CD4-positive, alpha-beta T cell treated with Interleukin-15 for 4 hours (primary cell): ENCODE results near the gene DAND5.
A peak's percentile ranks its signal among the peaks of the same experiment; 100 is the strongest.

Source experiments
- DNase-seq: peaks from one replicate; pipeline ENCODE4 v3.0.0-alpha.2; 2020; ENCODE audit warnings: low spot score

The DAND5 gene

GRCh38 chr19:12969292-12969988, at the start of gene DAND5:
Gene DAND5 (plus strand): TSS chr19:12969576. CDS start chr19:12969661, 85 bp downstream.
- no peak for DNase-seq

DNA sequence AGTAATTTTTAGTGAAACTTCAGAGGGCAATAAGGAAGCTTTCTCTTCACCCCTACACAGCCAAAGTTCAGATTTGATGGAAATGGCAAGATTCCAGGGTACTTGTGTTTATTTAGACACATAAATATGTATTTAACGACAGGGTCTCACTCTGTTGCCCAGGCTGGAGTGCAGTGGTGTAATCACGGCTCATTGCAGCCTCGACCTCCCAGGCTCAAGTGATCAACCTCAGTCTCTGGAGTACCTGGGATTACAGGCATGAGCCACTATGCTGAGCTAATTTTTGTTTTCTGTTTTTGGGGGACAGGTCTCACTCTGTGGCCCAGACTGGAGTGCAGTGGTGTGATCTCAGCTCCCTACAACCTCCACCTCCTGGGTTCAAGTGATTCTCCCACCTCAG, 48.3 kb upstream of the DAND5 start:
- no peak for DNase-seq

GRCh38 chr19:12922959-12923358, 46.4 kb upstream of the DAND5 start:
- no peak for DNase-seq

- DNase-seq, result no peak
These were observed 44.6 kb upstream of the DAND5 start for GRCh38 chr19:12924621-12925310.

- DNase-seq, result no peak
These were observed 39.3 kb upstream of the DAND5 start for GRCh38 chr19:12930002-12930645.

- no peak for DNase-seq
These were observed 36.7 kb upstream of the DAND5 start for GRCh38 chr19:12932392-12933286.

DNA sequence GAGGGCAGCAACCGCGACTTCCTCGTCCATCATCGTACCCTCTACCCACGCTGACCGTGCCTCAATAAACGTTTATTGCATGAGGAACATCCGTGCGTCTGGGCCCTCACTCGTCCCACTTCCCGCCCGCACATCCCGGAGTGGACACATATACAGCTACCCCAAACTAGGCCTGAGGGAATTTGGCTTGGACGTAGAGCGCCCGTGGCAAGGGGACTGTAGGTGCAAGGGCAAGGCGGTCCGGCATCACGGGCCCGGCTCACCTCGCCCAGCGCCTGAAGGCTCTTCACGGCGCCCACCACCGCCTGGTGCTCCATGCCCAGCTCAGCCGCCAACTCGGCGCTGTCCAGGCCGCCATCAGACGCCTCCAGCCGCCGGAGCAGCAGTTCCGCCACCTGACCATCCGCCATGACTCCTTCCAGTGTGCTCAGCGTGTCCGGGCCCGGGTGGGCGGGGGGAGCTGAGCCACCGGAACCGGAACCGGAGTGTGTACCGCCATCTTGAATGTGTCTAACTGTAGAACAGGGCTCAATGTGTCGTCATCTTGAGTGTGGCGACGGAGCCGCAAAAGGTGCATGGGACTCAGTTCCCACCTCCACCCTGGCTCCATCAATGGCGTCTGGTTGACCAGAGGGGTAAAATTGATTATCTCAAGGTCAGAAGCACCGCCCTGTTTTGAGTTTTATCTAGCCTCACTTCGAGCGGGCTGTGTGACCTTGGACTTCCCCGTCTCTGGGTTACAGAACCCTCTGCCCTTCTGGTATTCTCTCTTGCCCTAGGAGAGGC, 35.9 kb upstream of the DAND5 start, which contains the start of gene FARSA:
Gene FARSA (minus strand): TSS at position 425 of the 786 bp plus-strand sequence. CDS start 15 bp downstream, at position 410.
- peak; percentile 89 for DNase-seq

- DNase-seq, result no peak
These were observed 34.3 kb upstream of the DAND5 start for GRCh38 chr19:12935071-12935470.

DNA sequence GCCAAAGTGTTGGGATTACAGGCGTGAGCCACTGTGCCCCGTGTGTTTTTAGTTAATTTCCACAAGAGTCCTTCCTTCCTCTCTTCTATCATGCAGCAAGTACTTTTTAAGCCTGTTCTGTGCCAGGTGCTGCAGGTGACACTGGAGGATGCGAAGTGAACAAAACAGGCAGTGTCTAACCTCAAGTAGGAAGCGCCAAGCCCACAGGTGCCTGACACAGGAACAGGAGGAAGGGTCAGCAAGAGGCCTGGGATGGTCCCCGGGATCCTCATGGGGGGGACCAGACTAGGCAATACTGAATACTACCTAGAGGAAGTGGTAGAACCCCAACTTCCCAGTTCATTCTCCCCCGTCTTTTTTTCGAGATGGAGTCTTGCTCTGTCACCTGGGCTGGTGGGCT, 32.8 kb upstream of the DAND5 start:
- DNase-seq, result no peak

- DNase-seq, result no peak
These were observed 32.1 kb upstream of the DAND5 start for GRCh38 chr19:12937093-12937926.

DNA sequence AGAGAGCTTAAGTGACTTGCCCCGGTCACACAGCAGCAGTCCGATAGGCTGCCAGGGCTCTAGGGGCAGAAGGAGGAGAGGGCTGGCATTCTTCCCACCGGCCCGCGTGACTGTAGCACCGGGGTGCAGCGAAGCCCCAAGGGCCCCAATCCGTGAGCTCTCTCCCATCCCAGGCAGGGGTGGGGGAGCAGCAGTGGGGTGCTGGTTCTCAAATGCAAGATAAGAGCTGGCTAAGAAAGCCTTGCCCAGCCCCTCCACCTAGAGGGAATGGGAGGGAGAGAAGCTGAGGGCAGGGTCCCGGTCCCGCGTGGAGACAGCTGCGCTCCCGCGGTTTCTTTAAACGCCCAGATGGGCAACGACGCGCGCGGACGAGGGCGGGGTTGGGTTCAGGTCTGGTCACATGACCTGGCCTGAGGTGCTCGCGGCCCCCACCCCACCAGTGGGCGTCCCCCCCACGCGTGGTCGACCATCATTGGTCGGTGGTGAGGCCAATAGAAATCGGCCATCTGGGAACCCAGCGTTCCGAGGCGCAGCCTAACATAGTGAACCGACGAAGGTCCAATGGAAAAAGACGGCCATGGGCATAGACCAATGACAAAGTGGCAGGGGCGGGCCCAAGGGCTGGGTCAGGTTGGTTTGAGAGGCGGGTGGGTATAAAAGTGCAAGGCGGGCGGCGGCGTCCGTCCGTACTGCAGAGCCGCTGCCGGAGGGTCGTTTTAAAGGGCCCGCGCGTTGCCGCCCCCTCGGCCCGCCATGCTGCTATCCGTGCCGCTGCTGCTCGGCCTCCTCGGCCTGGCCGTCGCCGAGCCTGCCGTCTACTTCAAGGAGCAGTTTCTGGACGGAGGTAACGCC, 31.2 kb upstream of the DAND5 start, which contains the start of gene CALR:
Gene CALR (plus strand): TSS at position 683 of the 852 bp plus-strand sequence. CDS start 71 bp downstream, at position 754.
- peak; percentile 100 for DNase-seq

GRCh38 chr19:12938779-12939601, 30.4 kb upstream of the DAND5 start:
- peak; percentile 31 for DNase-seq

- no peak for DNase-seq
These were observed 29.4 kb upstream of the DAND5 start for GRCh38 chr19:12939975-12940423.

- DNase-seq, result no peak
These were observed 28.5 kb upstream of the DAND5 start for GRCh38 chr19:12940897-12941296.

GRCh38 chr19:12943437-12944044, 25.8 kb upstream of the DAND5 start:
- no peak for DNase-seq

GRCh38 chr19:12944104-12944674, 25.2 kb upstream of the DAND5 start:
- DNase-seq, result no peak

GRCh38 chr19:12945479-12946091, 23.8 kb upstream of the DAND5 start, which contains the start of gene RAD23A:
Gene RAD23A (plus strand): TSS chr19:12945862. CDS start chr19:12945949, 87 bp downstream.
- DNase-seq, result peak; percentile 98
